Measurements from ENCODE around the gene MAGI2. TPM values are rescaled to one million over a fixed set of nuclear protein-coding genes. Genes with fewer than 3 reads are reported as not detected.
"Not testable (repeated sequence)": the region's sequence is repeated elsewhere in the genome, so short reads cannot be mapped to it uniquely, and the experiment has no call there.

The MAGI2 gene
- total RNA-seq, 1 donor from 2014 or later = 0.26 TPM

DNA sequence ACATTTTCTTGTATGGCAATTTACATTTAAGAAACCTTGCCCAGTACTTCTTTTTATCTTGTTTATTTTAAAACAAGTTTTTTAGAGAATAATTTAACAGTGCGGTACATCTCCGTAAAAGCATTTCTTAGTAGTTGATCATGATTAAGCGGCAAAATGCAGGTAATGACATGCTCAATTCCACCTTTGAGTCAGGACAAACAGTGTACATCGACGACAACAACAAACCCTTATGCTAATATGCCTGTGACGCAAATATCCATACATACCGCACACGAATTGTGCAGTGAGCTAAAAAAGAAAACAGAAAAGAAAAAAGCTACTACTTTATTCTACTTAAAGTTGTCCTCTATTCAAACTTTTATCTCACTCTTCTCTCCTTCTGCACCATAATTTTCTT, 1.9 kb downstream of the MAGI2 start:
- no peak for DNase-seq (ENCODE audit: low read depth in 2 of 2)

DNA sequence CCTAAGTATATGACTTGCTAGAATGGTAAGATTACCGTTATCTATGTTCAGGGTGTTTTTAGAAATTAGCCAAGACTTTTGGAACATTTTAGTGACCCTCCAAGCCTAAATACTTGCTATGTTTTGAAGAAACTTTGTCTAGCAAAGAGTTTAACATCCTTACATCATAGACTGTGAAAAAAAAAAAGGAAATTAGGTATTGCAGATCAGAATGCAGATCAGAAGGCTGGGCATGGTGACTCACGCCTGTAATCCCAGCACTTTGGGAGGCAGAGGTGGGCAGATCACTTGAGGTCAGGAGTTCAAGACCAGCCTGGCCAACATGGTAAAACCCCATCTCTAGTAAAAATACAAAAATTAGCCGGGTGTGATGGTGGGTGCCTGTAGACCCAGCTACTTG, 10.7 kb downstream of the MAGI2 start:
- not testable (repeated sequence) for DNase-seq (ENCODE audit: low read depth in 2 of 2)

DNA sequence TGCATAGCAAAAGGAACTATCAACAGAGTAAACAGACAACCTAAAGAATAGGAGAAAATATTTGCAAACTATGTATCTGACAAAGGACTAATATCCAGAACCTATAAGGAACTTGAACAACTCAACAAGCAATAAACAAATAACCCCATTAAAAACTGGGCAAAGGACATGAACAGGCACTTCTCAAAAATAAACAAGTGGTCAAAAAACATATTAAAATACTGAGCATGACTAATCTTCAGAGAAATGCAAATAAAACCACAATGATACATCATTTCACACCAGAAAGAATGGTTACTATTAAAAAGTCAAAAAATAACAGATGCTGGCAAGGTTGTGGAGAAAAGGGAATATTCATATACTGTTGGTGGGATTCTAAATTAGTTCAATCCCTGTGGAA, 17.1 kb downstream of the MAGI2 start:
- no peak for DNase-seq (ENCODE audit: low read depth in 2 of 2)

DNA sequence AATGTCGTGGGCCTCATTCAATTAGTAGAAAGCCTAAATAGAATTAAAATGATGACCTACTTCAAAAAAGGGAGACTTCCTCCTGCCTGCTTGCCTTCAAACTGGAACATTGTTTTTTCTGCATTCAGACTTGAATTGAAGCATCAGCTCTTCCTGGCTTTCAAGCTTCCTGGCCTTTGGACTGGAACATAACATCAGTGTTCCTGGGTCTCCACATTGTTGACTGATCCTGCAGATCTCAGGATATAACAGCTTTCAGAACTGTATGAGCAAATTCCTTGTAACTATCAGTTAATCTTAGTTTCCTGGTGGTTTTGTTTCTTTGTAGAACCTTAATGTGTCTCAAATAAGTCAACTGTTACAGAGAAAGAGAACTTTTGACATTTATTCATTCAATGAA, 18.6 kb downstream of the MAGI2 start:
- DNase-seq (ENCODE audit: low read depth in 2 of 2) = peak in 1 of 2 donors; percentile 1

DNA sequence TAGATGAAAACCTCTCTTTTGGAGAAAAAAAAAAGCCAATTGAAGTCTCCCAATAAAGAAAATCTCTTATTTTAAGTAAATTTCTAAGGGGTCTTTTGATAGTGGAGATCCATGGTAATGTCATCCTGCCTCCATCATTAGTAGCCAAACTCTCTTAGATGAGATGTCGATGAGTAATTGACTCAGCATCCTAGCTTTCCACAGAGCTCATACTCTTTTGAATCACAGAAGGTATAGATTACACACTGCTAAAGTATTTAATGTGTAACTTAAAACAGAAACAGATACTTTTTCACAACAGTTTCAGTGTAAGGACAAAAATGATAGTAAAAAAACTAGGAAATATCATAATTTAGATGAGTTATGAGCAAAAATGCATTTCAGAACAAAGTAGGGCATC, 19.4 kb downstream of the MAGI2 start:
- DNase-seq (ENCODE audit: low read depth in 2 of 2) = no peak

DNA sequence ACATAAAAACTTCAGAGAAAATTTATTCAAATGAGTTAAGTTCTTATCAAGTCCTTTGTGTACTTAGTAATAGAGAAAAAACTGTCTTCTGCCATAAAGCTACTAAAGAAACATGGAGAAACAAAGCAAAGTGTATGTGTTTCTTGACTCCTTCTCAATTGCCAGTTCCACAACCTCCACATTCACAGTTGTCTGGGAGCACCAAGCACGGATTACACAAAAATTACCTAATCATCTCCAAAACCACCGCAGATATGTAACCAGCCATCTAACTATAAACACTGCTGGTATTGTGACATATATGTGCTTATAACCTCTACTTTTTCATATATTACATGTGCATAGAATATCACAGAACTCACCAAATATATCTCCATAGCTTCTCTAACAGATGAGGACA, 23.1 kb downstream of the MAGI2 start:
- DNase-seq (ENCODE audit: low read depth in 2 of 2) = no peak

DNA sequence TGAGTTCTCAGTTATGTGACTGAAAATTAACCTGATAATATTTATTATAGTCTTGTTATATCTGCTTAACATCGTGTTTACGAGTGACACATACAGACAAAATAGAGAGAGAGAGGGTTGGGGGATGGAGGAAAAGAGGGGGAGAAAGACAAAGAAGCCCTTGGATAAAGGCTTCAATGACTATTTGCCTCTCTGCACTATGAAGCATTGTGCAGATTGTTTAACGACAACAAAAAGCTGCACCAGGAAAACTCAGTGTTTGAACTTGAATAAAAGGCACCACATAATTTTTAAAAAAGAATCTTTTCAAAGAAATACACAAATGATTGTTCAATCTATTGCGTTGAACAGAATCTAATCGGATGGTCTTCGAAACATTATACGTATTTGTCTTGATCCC, 27.8 kb downstream of the MAGI2 start:
- no peak for DNase-seq (ENCODE audit: low read depth in 2 of 2)

DNA sequence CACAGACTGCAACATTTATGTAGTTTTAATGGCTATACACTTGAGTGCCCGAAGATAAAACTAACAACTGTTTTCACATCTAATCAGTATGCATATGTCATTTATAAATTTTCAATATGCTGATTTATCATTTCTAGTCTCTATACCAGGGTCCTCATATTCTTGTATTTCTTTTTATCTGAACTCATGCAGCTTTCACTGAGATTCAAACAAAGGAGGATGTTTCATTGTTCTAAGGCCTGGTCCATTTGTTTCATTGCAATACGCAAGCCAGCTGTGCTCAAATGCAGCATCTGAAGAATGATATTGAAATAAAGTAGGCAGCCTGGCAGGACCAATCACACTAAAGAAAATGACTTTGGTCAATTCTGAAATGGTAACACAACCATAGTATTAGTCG, 31.7 kb downstream of the MAGI2 start:
- no peak for DNase-seq (ENCODE audit: low read depth in 2 of 2)

DNA sequence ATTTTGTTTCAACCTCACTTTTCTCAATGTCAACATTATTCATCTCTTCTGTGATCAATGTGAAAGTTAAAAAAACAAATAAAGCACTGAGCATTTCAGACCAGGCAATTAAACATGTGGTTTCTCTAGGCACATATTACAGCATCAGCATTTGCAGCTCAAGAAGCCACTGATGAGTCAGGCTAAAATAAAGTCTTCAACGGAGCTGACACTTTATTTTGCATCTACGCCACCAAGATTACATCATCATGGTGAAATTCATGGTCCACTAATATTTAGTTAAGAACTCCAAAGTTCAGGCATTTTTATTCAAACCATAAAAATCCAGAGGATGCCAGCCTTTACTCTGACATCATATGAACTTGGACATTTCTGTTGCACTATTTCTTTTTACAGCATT, 33.0 kb downstream of the MAGI2 start:
- no peak for DNase-seq (ENCODE audit: low read depth in 2 of 2)

DNA sequence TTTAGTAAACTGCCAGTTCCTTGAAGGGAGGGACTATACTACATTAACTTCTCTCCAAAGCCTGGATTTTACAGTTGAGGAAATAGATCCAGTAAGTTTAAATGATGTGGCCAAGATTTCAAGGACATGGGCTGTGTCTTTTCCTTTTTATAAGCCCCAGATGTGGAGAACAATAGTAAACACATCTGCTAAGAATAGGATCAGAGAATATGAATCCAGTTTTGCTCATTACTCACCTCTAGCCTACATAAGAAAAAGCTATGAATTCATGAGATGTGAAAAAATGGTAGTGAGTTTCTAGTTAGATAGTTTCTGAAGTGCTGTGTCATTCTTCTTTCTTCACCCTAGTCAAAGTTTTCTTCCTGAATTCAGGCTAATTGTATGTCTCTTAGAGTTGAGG, 38.6 kb downstream of the MAGI2 start:
- no peak for DNase-seq (ENCODE audit: low read depth in 2 of 2)

DNA sequence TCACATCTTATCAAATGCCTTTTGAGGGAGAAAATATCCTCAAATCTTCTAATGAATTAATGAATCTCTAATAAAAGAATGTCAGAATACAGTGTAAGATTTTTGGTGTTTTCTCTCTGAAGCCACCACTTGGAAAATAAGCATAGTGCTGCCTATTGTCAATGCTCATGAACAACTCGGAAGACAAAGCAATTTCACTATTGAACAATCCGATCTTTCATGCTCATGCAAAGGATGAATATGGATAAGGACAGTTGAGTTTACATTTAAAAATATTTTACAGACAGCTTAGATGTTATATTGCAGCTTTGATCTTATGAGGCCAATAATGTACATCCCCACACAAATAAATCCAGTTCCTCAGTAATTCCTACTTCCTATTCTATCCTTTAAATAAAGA, 40.6 kb downstream of the MAGI2 start:
- DNase-seq (ENCODE audit: low read depth in 2 of 2) = no peak

DNA sequence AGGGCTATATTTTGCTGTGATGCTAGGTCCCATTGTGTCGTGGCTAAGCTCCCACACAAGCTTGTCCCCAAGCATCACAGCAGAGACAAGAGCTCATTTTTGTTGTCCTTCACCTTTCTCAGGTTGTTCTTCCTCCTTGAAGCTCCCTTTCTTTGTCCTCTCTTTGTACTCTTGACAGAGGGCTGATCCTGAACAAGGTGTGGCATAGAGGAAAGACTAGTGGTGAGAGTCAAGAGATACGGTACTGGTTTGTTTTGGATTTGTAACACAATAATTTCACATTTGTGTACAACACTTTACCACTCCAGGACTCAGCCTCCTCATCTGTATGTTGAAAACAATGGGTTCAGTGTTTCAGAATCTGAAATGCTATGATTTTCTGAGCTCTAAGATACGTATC, 41.0 kb downstream of the MAGI2 start:
- no peak for DNase-seq (ENCODE audit: low read depth in 2 of 2)

DNA sequence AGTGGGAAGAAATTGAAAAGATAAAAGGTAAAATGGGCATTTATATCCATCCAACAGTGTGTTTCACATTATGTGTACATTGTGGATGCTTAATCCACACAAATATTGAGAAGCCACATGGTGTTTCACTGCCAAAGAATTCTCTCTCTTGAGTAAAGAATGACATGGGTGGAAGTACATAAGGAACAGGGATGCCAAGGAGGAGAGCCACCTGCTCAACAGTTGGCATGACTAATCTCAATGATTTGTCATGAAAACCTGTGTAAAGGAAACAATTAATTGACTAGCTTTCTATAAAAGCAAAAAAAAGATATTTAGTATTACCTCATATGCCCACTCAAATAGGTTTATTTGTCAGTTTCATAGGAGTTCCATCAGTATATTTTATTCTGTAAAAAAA, 43.1 kb downstream of the MAGI2 start:
- DNase-seq (ENCODE audit: low read depth in 2 of 2) = no peak

DNA sequence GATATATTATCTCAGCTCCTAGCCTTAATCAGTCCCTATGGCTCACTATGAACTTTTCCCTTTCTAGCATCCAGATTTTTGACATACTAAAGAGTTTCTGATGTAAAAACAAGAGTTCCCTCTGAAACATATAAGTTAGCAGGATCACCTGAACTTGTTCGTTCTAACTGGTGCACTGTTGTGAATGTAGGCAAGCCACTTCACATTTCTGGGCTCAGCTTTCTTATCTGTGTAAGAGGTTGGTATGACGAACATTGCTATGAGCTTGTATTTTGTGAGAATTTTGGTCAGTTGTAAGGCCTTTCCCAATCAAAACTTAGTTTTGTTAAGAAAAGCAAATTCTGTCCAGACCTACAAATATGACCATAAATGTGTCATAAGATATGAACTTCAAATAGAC, 46.1 kb downstream of the MAGI2 start:
- no peak for DNase-seq (ENCODE audit: low read depth in 2 of 2)

DNA sequence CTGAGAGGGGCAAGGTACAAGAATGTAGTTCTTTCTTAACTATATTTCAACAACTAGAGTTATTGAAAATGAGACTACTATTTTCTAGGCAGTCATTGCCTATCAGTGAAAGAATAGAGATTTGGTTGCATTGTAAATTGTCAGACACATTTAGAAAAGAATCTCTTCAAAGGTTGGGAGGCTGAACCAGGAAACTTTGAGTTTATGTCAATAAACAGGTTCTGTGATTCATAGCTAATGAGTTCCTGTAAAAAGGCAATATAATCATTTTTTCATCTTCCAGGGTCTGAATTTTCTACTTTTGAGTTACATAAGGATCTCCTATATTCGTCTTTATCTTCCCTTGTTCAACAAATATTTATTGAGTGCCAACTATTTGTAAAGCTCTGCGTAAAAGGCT, 47.1 kb downstream of the MAGI2 start:
- DNase-seq (ENCODE audit: low read depth in 2 of 2) = no peak

DNA sequence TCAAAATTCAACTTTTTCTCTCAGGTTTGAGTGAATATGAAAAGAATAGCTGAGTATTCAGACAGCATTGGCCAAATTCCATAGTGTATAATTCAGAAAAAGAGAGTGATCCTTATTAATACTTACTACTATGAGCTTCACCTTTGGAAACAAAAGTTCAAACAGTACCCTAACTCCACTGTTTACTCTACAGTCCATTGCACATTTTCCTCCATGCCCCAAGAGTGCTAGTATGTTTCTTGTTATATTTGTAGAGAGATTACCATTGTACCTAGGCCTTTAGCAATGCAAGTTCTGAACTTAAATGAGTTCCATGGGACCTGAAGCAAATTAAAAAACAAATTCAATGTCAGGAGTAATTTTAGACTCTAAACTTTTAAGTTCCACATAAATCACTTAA, 48.1 kb downstream of the MAGI2 start:
- DNase-seq (ENCODE audit: low read depth in 2 of 2) = no peak

DNA sequence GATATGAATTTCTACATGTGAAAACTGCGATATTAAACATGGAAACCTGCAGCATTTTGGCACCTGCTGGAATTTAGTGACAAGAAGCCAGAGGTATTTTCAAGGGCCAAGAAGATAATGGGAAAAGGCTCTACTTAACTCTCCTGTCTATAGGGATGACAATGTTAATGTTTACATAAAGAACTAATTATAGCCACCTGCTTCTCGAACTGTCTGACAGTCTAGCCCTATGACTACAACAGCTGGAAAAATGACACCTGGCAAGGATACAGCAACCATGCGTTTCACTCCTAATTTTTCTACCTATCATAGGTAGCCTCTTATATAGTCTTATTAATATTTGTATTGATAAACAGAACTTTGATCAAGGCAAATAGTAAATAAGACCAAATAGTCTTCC, 49.6 kb downstream of the MAGI2 start:
- no peak for DNase-seq (ENCODE audit: low read depth in 2 of 2)

DNA sequence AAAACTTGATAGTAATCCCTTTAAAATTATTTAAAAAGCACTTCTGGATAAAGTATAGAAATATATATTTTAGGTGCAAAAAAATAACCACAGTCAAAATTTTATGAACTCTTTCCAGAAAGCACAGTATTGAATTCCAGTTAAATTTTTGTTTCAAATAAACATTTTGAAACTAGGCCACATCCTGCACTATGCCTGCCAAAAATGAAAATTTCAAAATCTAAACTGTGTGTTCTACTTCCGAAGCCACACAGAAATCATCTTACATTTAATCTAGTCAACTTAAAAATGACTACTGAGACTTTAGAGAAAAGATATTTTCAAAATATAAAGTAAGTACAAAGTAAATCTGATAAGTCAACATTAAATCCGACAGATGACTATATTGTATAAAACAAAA, 50.0 kb downstream of the MAGI2 start:
- no peak for DNase-seq (ENCODE audit: low read depth in 2 of 2)

DNA sequence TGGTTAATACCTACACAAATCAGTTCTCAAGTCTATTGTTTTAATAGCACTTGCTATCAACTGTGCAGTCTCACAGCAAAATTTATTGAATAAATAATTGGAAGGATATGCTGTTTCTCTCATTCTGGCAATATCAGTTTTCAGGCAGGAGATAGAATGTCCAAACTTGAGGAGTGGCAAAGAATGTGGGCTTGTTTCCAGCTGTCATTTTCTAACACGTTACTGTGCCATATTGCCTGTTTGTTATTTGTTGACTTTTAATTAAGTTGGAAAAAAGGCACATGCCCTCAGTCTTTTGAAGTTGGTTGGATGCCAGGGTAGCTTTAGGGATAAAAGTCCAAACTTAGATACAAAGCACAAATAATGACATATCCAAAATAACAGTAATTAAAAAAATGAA, 52.2 kb downstream of the MAGI2 start:
- DNase-seq (ENCODE audit: low read depth in 2 of 2) = no peak

DNA sequence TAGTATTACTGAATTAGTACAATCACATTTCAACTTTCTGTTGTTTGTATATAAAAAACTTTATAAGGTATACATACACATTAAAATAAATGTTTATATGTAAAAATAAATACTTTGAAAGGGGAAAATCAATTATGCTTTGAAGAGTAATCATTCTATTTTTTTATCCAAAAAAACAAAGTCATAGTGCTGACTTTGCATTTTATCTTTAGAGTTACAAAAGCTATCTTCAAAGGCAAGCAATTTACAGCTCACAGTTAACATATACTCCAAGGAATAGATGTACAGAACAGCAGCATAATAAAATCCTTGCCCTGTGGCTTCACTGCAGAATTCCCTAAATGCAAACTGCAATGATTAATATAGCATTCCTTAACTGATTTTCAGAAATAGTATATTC, 53.2 kb downstream of the MAGI2 start:
- DNase-seq (ENCODE audit: low read depth in 2 of 2) = no peak

DNA sequence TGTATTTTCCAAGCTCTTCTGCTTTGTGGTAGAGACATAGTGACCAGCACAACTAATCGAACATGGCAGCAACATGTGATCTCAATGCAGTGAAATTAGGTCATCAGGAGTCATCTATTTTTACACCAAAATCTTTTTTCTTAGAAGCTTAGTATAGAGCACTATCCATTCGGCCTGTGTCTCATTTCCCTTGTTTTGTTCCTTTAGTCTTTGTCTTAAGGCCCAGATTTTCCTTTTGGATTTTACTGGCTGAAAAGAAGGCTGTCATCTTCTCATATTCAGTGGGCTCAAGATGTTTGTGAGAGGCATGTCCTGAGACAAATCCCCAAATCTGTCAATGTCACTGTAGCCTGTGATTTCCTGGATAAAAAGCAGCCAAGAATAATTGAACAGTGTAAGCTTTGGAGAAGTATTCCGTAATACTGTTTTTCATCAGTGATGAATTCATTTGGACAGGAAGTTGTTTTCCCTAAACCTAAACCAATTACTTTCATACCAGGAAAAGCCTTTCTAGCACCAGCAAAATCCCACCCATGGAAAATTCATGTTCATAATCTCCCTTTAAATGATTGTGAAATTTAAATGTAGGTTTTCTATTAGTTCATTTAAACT, 55.2 kb downstream of the MAGI2 start:
- DNase-seq (ENCODE audit: low read depth in 2 of 2) = peak in 1 of 2 donors; percentile 4

DNA sequence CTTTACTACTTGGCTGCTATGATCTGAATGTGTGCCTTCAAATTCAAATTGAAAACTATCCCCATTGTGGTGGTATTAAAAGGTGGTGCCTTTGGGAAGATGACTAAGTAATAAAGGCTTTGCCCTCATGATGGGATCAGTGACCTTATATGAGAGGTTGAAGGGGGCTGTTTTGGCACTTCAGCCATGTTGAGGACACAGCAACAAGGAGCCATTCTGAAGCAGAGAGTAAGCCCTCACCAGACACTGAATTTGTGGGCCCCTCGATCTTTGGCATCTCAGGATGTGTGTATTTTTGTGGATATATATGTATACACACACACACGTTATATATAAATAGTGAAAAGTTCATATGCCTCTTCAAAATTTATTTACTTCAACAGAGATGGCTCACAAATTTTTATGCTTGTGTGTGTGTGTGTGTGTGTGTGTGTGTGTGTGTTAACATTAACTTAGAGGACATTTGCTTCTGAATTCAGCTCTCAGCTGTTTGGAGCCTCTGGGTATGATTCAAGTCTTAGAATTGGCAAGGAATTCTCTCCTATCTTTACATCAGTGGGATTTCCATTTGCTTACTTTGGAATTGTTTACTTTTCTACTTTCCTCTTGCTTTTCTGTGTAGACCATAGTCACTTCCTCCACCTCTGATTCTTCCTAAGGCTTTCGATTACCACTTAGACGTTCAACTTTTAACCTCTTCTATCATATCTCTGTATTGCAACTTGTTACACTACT, 66.6 kb downstream of the MAGI2 start:
- peak in 1 of 2 donors; percentile 30 for DNase-seq (ENCODE audit: low read depth in 2 of 2)

DNA sequence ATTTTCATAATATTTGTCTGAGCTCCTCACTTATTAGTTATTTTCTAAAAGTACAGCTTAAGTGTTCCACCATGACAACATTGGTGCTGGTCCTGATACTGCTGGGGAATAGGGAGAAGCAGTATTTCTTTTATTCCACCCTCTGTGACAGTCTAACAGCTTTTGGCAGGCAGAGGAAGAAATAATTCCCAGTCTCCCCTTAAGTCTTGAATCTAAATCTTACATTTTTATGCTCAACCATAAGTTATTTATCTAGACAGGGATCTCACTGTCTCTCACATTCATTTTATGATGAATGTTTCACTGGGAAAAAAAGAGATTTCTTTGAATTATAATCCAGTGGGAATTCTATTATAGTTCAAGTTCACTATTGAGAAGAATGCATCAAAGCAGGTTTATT, 71.5 kb downstream of the MAGI2 start:
- DNase-seq (ENCODE audit: low read depth in 2 of 2) = no peak

DNA sequence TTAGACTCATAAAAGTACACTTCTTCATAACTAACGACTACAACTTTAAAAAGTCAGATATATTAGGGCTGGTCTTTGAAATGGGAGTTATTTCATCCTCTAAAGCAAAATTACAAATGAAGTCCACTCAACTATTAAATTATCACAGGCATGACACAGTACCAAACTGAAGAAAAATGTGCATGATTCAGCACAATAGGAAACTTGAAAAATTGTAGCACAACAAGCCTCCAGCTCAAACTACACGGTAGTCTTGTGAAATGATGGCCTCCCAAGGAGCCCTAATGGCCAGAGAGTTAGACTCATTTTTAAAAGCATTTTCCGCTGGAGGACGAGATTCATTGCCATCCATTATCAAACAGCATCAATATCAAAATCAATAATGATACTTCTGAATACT, 76.4 kb downstream of the MAGI2 start:
- DNase-seq (ENCODE audit: low read depth in 2 of 2) = no peak
